Measurements from ENCODE around the gene CDK2.
"Not testable (repeated sequence)": the region's sequence is repeated elsewhere in the genome, so short reads cannot be mapped to it uniquely, and the experiment has no call there.

The CDK2 gene

DNA sequence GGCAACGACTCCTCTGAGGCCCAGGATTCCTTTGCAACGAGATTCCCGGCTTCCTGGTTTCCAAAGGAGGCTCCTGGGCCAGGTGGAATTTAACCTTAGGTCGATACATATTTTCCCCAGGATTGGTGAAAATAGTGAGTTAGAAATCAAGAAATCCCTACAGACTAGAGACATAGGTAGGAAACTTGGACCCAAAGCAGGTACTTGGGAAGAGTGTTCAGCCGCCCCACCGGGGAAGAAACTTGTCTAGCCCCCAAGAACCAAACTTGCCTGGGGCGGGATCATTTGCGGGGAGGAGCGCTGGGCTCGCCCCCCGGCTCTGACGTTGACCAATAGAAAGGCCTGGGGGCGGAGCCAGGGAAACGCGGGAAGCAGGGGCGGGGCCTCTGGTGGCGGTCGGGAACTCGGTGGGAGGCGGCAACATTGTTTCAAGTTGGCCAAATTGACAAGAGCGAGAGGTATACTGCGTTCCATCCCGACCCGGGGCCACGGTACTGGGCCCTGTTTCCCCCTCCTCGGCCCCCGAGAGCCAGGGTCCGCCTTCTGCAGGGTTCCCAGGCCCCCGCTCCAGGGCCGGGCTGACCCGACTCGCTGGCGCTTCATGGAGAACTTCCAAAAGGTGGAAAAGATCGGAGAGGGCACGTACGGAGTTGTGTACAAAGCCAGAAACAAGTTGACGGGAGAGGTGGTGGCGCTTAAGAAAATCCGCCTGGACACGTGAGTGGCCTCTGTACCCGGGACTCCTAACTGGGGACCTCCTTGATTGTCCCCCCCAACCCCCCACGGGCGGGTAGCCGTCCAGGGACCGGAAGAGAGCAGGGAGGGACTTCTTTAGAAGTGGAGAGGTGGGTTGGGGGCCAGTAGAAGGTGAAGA is at the start of gene CDK2:
TSS of gene CDK2 (plus strand) at position 423 of the 874 bp plus-strand sequence. CDS start at position 602, 179 bp downstream.
- DNase-seq = peak; percentile 91

DNA sequence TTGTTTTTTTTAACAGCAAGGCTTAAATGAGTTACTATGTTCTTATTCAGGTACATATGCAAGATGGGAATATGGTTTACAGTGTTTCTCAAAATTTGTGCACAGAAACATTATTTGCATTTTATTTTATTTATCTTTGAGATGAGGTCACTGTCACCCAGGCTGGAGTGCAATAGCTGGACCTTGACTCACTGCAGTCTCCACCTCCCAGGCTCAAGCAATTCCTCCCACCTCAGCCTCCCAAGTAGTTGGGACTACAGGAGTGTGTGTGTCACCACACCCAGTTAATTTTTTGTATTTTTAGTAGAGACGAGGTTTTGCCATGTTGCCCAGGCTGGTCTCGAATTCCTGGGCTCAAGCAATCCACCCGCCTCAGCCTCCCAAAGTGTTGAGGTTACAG is 47.6 kb upstream of the CDK2 start:
- not testable (repeated sequence) for DNase-seq

DNA sequence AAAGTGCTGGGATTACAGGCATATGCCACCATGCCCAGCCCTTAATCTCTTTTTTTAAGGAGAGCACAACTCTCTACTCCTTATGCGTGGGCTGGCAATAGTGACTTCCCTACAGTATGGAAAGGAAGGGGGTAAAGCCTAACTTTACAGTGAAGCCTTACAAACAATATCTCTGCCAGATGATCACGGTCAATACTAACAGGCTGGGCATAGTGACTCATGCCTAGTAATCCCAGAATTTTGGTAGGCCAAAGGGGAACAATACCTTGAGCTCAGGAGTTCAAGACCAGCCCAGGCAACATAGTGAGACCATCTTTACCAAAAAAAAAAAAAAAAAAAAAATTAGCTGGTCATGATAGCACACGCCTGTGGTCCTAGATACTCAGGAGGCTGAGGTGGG is 44.5 kb upstream of the CDK2 start:
- no peak for DNase-seq

DNA sequence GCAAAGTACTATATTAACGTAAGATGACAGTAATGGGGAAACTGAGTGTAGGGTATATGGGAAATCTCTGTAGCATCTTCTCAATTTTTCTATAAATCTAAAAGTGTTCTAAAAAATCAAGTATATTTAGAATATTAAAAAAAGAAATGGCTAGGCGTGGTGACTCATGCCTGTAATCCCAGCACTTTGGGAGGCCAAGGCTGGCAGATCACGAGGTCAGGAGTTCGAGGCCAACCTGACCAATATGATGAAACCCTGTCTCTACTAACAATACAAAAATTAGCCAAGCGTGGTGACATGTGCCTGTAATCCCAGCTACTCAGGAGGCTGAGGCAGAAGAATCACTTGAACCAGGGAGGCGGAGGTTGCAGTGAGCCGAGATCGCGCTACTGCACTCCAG is 43.0 kb upstream of the CDK2 start:
- DNase-seq = not testable (repeated sequence)

DNA sequence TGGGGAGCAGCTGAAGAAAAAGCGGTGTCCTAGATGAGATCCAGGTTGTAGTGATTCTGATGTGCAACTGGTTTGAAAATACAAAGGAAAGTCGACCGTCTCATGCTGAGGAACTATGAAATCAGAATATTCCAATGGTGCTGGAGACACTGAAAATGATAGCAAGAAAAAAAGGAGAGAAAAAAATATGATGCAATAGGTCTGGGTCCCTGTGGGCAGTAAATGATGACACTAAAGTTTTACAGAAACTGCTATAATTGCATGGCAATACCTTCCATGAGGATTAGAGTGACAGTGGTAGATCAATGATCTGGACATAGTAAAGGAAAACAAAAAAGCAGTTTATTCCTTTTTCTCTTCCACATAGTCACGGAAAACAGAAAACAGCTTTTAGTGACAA is 41.3 kb upstream of the CDK2 start:
- DNase-seq = no peak

DNA sequence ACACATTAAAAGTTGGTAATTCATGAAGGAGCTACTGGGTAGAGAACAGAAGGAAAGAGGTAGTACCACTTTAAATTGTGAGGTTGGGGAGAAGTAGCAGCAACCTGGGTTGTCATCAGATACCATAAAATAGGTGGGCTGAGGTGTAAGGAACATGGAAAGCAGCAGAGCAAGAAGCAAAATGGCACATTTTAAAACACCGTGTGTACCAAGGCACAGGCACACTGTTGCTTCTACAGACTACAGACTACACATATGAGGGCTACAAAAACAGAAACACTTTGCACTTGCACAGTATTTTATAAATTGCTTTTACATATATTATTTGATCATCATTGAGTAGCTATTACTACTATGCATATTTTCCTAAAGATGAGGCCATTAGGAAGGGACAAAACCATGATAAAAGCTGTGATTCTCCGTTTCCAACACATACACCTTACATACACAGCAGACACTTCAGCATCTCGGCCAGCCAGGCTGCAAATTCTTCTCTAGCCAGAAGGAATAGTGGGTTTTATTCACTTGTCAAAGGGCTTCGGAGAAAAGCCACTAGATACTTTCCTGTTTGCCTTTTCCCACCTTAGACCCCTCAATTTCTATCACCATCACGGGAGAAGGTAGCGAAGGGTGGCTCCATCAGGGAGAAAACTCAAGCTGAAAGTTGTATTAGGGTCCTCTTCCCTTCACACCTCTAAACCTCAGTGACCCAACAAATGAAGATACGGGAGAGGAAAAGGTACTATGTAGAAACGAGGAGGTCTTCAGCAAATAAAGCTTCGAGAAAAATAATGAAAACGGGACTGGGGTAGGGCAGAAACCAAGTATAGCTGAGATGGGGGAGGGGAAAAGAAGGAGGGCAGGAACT is 40.5 kb upstream of the CDK2 start:
- no peak for DNase-seq

DNA sequence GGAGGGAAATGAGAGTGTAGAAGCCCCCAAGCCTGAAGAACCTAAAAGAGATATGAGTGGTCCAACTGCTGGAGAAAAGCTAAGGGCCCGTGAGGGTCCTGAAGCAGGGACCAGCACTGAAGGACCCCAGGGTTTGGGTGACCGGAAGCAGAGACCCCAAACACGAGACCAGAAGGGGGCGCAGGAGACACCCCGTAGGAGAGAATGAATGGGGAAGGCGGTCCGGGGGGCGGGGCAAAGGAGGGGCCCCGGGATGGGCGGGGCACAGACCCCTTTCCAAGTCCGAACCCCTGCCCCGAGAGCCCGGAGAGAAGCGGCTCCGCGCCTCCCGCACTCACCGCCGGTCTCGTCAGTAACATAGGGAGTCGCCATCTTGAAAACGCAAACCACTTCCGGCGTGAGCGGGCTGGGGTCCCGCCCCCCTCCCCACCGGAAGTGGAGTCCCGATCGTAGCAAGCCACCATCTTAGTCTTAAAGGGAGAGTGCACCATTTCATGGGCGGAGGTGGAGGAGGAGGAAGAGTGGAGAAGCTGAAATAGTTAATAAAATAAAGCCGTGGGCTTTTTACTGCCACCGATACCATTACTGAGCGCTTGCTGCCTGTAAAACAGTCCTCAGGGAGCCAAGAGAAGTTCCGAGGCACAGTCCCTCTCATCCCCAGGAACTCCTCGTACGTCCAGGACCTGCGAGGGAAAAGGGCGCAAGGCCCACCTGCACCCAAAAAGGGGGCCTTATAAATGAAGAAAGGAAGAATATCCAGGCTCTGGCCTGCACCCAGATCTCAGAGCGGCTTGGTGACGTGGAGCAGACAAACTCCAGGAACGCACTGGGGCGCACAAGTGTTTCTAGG is 39.7 kb upstream of the CDK2 start:
- peak; percentile 94 for DNase-seq

DNA sequence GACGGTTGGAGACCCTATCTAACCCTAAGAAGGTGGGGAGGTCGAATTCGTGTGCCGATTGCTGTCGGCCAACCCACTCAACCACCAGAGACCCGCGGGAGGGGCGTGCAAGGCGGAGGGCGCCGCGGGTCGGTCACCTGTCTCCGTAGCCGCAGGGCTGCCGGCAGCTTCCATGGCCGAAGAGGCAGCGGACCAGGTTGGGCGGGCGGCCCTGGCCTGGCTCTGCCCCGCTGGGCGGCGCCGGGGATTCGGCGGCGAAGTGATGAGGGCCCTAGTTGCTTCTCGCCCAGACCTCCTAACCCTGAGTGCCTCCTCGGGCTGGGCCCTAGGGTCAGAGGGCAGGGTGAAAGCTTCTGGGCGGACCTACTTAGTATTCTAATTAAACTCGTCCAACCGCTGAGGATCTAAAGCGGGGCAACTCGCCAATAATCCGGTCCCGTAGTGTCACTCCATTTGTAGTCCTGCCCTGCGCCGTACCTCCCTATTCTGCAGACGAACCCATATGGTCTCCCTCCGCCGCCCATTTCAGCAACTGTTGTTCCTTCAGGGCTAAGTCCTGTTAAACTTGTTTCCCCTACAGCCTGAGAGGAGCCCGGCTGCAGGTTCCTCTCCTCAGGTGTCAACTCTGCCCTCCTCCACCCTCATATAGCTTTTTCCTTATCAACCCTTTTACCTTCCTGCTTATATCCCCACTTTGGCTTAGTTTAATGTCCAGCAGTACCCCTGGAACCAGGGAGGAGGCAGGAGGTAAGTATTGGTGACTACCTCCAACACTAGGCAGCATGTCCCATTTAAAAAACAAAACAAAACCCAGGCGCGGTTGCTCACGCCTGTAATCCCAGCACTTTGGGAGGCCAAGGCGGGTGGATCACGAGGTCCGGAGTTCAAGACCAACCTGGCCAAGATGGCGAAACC is 38.8 kb upstream of the CDK2 start, which contains the start of gene PYM1:
TSS of gene PYM1 (minus strand) at position 307 of the 915 bp plus-strand sequence. CDS start at position 174, 133 bp downstream.
- DNase-seq = no peak

DNA sequence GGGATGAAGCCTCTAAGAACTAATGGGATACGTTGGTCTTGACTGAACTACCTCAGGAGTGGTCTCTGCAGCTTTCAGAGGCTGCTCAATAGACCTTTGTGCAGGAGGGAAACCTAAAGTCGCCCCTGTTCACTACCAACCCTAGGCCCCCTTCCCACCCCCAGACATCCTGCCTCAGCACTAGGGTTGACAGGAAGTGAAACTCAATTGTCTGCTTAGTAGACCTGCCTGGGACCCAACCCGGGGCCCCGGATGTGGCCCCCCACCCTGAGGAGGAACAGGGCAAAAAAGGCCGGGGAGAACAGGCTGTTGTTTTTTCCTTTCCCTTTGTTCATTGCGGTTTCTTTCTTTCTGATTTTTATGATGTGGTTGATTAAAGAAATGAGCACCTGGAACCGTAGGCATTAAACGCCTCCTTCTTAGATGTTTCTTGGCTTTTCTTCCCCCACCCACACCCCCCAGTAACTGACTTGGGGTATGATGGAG is 37.3 kb upstream of the CDK2 start:
- no peak for DNase-seq

DNA sequence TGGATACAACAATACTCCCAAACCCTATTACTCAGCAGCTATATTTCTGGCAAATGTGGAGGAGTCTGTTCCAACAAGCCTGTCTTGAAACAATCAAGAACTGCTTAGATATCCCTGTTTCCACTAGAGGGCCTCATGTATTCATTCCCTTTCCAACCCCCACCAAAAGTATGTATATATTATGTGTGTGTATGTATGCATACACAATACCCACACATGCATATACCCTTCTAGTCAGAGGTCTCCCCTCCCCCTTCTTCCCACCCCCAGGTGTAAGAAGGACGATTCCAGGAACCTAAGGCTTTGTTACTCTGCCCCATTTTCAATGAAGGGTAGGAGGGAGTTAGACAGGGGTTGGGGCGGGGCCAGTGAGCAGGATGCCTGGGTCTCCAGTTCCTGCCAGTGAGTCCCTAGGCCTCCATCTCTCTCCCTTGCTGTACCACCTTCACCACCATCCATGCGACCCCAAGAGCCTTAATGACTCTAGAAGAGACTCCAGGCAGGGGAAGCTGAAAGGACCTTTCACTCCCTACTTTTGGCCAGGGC is 35.8 kb upstream of the CDK2 start, which contains the start of gene DGKA:
TSS of gene DGKA (plus strand) at position 392 of the 546 bp plus-strand sequence. CDS start 5,342 bp downstream, outside the sequence.
- DNase-seq = peak; percentile 53

DNA sequence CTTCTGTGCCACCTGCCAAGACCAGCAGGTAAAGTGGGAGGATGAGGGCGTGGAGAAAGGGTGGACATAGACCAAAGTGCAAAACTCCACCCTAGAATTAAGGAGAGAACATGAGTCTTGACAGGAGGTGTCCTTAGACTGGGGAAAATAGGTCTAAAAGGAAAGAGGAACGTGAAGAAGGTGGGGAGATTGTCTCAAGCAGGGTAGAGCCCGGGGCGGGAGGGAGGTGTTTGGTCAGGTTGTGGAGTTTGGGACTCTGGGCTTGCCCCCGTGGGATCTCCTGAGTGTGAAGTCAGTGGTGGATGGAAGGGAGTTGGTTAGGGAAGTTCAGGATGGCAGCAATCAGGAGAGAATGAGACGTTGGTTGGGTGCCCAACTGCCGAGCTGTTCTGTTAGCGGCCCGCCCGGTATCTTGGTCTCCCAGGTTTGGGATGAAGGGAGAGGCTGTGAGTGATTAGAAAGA is 35.3 kb upstream of the CDK2 start:
- DNase-seq = peak; percentile 44

DNA sequence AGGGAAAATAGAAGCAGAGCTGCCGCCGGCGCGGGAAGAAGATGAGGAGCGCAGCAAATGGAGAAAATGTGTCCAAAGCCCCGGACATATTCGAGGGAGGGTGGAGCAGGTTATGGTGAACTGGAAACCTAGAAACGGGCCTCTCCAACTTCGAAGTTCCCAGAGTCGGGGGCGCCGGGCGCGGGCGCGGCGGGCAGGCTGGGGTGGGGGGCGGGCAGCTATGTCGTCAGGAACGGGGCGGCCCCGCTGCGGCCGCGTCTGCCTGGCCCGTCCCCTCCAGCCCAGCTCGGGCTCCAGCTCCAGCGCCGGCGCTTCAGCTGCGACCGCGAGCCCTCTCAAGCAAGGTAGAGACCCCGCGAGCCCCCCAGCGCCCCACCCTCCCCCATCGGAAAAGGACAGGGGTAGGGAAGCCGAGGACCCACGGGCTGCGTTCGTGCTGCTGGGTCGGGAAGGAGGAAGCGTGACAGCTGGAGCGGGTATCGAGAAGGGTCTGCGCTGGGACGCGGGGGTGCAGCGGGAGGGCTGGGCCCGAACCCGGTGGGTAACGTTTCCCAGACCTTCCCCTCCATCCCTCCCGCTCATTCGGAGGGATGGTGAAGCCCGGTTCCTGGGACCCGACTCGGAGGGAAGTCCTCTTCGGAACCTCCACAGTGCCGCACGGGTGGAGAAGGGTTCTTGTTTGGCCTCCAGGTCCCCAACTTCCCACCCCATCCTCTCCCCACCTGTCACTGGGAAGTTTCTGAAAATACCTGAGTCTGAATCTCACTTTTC is 34.7 kb upstream of the CDK2 start:
- peak; percentile 47 for DNase-seq

DNA sequence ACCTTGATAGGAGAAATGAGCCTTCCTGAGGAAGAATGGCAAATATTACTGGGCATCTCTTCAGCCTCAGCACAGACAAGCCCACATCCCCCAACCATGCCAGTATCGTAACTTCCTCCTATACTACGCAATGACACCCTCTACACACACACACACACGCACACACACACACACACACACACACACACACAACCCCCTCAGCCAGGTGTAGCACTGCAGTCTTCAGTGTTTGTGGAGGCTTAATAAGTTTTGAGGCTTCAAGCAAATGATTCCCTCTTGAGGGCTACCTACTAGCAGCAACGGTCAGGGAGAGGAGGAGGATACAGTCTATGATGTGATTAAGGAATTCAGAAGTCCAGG is 34.1 kb upstream of the CDK2 start:
- no peak for DNase-seq

DNA sequence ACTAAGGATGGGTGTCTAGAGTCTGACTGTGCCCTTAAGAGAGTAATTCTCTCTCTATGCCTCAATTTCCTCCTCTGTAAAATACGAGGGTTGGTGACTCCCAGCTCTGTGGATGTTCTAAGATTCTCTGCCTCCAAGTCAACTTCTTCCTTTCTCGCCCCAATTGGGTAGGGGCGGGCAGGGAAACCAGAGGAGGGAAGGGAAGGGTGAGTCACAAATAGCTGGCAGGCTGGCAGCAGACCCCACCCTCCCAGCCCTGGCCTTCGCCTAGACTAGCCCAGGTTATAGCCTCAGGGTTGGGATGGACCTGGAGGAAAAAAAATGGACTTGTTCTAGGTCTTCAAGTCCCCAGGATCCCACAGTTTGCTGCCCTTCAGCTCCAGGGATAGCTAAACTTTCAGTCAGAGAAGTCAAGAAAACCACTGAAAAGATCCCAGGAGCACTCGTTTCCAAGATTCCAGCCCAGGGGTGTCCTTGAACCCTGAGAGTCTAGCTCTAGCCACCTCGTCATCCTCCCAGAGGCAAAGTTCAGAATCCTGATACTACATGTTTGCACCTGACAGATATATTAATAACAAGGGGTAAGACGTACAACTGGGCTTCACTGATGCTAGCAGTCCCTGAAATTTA is 33.3 kb upstream of the CDK2 start:
- no peak for DNase-seq

DNA sequence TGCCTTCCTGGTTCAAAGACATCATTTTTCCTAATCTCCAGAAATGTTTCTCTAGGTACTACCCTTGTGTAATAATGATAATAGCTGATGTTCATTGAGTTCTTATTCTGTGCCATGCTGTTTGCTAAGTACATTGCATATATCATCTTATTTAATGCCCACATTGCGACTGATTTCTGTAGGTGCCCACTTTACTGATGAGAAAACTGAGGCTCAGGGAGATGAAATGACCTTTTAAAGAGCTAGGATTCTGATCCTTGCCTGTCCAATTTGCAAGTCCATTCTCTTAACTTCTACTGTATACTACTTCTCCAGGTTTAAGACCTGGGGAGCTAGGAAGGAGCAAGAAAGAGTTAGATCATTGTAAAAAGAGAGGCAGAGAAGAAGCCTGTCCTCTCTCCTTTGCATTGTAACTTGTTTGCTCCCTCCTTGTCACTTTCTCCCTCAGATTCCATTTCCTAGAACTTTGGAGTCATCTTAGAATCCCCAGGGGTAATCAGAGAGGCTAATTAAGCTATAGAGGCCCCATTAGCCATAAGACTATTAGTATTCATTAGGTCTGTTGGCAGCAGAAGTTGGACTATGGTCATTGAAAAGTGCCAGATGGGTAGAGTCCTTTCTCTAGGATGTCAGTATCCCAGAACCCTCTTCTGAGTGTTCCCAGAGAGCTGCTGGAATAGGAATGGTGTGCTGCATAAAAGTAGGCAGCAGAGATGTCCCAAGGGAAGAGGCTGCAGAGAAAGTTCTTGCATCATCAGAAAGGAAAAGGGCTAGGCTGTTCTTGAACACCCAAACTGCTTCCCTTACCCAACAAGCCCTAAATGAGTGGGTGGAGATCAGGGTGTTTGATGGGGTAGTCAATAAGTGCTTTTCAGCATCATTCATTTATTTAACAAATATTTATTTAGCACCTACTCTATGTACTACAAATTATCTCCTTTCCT is 32.6 kb upstream of the CDK2 start:
- no peak for DNase-seq

DNA sequence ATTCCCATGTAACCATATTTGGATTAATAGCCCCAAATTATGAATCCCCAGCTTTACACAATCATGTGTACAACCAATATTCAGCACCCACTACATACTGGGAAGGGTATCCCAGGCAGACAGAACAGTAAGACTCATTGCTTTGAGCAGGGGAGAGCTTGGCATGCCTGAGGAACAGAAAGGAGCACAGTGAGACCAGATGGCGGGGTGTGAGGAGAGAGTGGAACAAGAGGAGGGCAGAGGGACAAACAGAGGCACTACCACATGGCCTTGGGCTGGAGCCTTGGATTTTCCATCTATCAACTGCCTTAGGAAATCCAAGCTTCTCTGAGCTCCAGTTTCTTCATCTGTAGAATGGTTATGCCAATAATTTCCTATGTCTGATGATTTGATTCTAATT is 31.9 kb upstream of the CDK2 start:
- DNase-seq = no peak

DNA sequence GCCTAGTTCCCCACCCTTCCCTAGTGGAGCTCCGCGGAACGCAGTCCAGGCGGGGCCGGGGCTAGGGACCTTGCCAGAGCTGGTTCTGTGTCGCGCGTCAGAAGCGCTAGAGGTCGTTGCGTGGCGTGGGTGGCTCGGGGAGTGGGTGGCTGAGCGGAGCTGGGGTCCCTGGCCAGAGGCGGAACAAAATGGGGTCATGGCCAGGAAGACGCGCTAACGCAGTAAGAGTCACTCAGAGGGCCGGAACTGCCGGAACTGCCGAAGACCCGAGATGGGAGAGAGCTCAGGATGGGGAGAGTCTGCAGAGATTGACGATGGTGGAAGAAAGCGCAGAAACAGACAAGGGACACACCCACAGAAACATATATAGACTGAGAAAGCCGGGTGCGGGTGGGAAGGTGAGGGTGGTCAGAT is 30.9 kb upstream of the CDK2 start:
- DNase-seq = peak; percentile 48

DNA sequence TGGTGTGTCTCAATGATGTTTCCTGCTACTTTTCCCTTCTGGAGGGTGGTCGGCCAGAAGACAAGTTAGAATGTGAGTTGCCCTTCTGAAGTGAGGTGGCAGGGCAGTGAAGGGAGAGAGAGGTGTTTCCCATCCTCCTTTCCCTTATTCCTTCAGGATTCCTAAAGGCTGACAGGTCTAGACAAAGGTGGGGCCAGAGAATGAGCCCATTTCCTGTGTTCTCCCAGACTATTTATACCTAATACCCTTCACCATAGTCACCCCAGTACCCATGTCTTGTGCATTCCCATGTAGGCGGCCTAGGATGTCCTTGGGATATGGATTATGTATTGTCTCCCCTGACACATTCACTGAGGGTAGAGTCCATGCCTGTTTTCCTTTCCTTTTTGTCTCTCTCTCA is 28.6 kb upstream of the CDK2 start:
- no peak for DNase-seq

Measured in retina (tissue), 1 donor.